LNCAP (cell line): Measurements from ENCODE around the gene SUSD2.

Experiments
- TF ChIP-seq, protein P1 (sequence below): fragments of 450-650 bp; IDR thresholded peaks from 2 replicates; pipeline ENCODE4 v1.5.1; 2017; ENCODE audit warnings: mild to moderate bottlenecking

SUSD2 gene

DNA sequence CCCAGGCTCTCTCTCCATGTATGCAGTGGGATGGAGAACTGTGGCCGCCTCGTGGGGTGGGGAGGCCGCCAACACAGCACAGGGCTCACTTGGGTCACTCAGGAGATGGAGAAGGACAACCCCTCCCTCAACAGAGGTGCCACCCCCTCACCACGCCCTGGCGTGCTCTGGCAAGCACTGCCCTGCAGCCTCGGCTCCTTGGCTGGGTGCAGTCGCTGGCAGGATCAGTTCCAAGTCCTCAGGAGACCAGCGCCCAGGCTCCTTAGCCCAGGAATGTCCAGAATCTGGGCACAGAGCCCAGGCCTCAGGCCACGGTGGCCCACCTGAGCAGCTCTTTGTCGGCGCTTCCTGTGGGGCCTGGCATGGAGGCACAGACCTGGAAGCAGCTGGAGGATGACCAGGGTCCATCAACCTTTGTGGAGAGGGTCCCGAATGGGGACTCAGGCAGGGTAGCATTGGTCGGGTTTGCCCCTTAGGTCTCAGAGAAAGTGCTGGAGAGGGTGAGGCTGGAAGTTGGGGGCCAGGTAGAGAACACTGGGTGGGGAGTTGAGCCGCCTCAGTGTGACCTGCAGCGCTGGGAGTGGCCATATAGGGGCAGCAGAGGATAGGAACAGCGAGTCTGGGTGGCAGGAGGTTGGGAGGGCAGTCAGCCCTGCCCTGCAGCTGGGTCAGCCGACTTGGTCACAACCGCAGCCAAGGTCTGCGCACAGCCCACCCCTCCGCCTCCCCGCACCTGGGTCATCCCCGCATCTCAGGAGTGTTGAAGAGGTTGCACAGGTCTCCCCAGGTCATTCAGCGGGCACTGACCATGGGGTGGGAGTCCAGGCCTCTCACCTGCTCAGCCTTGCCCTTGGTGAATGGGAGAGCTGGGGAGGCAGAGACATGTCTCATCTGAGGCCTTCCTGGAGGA is 8.2 kb downstream of the SUSD2 start:
- TF ChIP-seq, protein P1, sequence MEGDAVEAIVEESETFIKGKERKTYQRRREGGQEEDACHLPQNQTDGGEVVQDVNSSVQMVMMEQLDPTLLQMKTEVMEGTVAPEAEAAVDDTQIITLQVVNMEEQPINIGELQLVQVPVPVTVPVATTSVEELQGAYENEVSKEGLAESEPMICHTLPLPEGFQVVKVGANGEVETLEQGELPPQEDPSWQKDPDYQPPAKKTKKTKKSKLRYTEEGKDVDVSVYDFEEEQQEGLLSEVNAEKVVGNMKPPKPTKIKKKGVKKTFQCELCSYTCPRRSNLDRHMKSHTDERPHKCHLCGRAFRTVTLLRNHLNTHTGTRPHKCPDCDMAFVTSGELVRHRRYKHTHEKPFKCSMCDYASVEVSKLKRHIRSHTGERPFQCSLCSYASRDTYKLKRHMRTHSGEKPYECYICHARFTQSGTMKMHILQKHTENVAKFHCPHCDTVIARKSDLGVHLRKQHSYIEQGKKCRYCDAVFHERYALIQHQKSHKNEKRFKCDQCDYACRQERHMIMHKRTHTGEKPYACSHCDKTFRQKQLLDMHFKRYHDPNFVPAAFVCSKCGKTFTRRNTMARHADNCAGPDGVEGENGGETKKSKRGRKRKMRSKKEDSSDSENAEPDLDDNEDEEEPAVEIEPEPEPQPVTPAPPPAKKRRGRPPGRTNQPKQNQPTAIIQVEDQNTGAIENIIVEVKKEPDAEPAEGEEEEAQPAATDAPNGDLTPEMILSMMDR: peak; percentile 92

- TF ChIP-seq, protein P1: no peak
Measured at GRCh38 chr22:24190159-24190540, 8.9 kb downstream of the SUSD2 start.

DNA sequence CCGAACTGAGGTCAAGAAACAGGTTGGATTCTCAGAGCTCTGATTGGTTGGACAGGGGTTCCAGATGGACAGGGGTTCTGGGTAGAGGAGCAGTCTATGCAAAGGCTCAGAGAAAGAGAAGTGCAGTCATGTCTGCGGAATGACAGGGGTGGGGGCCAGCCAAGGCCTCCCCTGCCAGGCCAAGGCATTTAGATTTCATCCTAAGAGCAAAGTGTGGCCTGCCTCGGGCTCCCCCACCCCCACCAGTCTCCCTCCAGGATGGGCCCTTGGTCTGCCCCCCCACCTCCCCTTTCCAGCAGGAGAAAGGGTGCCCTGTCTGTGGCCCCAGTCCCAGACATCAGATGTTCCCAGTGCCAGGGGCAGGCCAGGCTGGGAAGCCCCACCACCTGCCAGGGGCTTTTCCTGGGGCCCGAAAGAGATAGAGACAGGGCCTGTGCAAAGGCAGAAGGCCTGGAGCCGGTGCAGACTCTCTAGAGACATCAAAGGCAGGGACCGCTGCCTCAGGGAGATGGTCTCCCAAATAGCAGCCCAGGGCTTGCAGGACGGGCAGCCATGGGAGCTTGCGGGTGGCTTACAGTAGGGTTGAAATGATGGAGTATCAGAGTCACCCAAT is 9.4 kb downstream of the SUSD2 start:
- TF ChIP-seq, protein P1: no peak

- TF ChIP-seq, protein P1: no peak
Measured at GRCh38 chr22:24191381-24191841, 10.1 kb downstream of the SUSD2 start.

DNA sequence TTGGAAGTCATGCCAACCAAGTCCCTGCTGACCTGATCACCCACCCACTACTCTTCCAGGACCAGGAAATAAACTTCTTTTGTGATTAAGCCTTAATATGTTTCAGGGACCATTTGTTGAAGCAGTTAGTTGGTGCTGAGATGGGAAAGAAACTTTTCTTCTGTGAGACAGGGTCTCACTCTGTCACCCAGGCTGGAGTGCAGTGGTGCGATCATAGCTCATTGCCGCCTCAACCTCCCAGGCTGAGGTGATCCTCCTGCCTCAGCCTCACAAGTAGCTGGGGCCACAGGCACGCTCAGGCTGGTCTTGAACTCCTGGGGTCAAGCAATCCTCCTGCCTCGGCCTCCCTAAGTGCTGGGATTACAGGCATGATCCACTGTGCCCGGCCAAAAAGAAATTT is 10.6 kb downstream of the SUSD2 start:
- TF ChIP-seq, protein P1: no peak

DNA sequence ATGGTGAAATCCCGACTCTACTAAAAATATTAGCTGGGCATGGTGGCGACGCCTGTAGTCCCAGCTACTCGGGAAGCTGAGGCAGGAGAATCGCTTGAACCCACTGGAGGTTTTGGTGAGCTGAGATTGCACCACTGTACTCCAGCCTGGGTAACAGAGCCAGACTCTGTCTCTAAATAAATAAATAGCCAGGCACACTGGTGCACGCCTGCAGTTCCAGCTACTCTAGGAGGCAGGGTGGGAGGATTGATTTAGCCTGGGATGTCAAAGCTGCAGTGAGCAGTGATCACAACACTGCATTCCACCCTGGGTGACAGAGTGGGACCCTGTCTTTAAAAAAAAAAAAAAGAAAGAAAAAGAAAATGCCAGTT is 17.4 kb downstream of the SUSD2 start:
- TF ChIP-seq, protein P1: no peak

GRCh38 chr22:24200619-24201212 is 19.4 kb downstream of the SUSD2 start:
- TF ChIP-seq, protein P1: no peak
